GM19467 (cell line): ENCODE measurements around the gene LRAT.

ENCODE experiments used
- ATAC-seq: cut with Tn5 transposase; IDR thresholded peaks from one replicate; pipeline ENCODE4 v1.9.1; 2021; ENCODE audit warnings: mild to moderate bottlenecking, moderate library complexity; ENCODE audit not compliant: unreplicated experiment

The LRAT gene

DNA sequence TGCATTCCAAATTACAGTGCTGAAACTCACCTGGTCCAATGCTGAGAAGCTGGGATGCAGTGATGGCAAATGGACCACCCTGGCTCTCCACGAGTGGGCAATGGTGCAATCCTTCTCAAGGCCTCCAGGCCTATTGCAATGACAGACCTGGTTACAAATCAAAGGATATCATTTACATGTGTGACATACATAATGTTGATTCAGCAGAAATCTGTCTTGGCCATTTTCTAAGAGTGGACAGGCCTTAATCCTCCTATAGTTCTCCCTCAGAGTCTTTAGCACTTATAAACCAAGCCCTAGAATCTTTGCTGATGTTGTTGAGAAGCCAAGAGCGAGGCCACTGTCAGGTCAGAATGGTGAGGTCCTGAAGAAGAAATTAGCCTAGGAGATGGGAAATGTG is 17.1 kb downstream of the LRAT start:
- no peak for ATAC-seq

DNA sequence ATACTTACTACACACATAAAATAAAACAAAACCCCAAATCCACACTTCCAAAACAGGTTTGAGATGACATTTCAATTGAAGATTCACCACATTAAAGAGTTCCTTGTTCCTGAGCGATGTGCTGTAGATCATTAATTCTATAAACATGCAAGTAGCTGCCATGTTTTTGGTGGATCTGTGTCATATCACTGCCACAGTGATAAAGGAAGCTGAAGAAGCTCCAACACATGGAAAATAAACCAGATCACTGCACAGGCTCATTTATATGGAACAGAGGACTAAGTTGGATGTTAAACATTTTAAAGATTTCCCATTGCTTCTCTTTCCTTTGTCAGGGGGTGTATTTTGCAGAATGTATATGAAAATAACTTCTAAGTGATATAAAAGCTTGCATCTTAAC is 34.5 kb downstream of the LRAT start:
- ATAC-seq: no peak

DNA sequence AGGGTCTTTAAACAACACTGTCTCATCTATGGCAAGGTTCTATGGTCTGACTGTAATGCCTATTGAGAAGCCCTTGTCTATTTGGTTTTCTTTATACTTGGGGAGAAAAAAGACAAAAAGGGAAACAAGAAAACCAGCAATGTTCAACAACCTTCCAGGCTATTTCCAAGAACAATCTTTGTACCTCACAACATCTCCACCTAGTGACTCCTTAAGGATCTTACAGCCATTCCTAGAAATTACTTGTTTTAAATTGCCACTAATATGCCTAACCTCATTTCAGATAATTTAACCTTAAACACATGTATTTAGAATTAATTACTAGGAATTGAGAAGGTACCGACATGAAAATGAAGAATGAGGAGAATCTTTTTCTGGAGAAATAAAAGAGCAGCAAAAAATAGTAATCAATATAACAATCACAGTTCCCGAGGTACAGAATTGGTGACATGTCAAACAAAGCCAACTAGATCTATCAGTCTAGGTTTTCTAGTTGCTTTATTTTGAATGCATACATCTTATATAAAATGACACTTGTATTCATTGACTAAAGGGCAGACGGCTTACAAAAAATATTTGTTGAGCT is 35.7 kb downstream of the LRAT start:
- no peak for ATAC-seq

DNA sequence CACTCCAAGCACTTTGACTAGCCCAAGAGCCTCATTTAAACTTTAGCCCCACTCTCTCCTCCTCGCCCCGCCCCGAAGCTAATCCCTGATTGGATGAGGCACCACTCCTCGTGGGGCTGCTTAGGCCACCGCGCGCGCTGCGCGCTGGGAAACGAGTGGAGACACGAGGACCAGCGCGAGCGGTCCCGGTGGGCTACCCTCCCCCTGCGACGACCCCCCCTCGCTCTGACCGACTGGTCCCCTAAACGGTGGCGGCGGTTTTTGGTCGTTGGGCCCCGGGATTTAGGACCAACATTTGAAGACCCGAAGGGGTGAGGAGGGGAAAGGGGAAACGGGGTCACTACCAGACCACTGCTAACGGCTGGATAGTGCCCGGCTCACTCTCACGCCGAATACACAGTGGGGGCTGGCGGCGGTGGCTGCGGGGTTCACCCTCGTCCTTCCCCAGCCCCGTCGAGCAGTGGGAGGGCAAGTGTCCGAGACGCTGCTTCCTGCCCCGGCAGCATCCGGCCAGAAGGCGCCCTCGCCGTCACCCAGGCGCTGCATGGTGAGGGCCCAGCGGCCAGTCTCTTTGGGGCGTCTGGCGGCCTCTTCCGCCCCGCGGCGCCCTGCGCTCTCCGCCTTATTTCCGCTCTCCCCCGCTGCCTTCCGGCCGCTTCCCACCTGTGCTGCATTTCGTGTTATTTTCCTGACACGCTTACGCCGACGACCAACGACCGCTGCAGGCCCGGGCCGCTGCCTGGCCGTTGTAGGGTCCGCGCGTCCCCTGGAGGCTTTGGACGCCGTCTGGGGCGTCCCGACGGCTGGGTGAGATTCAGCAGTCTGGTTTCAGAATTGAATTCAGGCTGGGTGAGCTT is 37.6 kb downstream of the LRAT start, which contains the start of gene RBM46:
Gene RBM46, plus strand, starts transcription at position 147 of the 857 bp plus-strand sequence. CDS start 15,481 bp downstream, outside the sequence.
- no peak for ATAC-seq

DNA sequence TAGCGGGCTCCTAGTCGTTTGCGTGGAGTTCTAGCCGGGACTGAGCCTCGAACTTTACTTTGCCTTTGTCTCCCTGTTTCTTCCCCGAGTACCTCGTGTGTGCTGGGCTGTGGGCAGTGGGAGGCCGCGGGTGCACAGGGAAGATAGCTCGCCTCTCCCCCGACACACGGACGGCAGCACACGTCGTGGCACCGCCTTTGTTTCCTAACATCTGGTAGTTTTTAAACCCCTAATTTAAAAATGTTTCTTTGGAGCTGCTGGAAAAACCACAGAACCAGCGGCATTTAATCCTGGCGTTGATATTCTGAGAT is 38.1 kb downstream of the LRAT start:
- ATAC-seq: no peak
